Nephron (organoid): ENCODE data around the gene COL8A1.

Experiments used
- H3K27ac Mint-ChIP-seq, 3 experiments: 2 replicates each; pipeline ENCODE4 v1.8.0; 2020; ENCODE audit warnings: mixed read lengths in 3 of 3, mild to moderate bottlenecking in 2 of 3, moderate library complexity in 1 of 3
- H3K27me3 Mint-ChIP-seq: 2 replicates; pipeline ENCODE4 v1.8.0; 2021; ENCODE audit warnings: low read depth, mild to moderate bottlenecking, moderate library complexity, mixed read lengths
- H3K36me3 Mint-ChIP-seq: 2 replicates; pipeline ENCODE4 v1.8.0; 2020; ENCODE audit warnings: low read depth, mixed read lengths
- H3K4me1 Mint-ChIP-seq: 2 replicates; pipeline ENCODE4 v1.8.0; 2020; ENCODE audit warnings: mixed read lengths
- H3K4me3 Mint-ChIP-seq, 3 experiments: 2 replicates each; pipeline ENCODE4 v1.8.0; 2020; ENCODE audit warnings: mild to moderate bottlenecking in 3 of 3, mixed read lengths in 3 of 3, moderate library complexity in 2 of 3
- H3K9me3 Mint-ChIP-seq: 2 replicates; pipeline ENCODE4 v1.8.0; 2020; ENCODE audit warnings: mixed read lengths
- TF ChIP-seq, protein P1 (sequence below), 3 experiments: fragments of 200-600 bp; sonication (generic); IDR thresholded peaks; one replicate each; pipeline ENCODE4 v1.5.0; 2021; ENCODE audit warnings: antibody characterized with exemption in 3 of 3; ENCODE audit not compliant: unreplicated experiment in 3 of 3

COL8A1 gene

DNA sequence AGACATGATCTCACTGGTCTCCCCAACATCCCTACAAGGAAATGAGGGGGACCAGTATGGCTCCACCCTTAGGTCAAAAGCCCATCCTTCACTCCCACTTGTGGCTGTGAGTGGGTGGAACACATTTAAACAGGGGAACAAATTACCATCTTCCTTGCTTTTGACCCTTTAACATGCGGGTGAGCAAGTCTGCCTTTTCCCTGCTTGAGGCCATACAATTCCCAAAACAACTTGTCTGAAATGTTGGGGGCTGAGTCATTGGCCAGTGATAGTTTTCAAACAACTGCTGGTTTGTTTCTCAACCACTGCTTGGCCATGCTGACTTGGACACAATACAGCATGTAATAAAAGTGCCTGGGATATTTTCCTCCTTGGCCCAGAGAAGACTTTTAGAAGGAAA, 39.6 kb downstream of the COL8A1 start:
- H3K27me3 Mint-ChIP-seq = peaks cover 3% of the 10 kb centered on the region
- H3K4me3 Mint-ChIP-seq = no peak overlapping the region
- H3K36me3 Mint-ChIP-seq = no peaks in the 10 kb centered on the region
- no peaks in the 10 kb centered on the region for H3K9me3 Mint-ChIP-seq
- TF ChIP-seq, protein P1, sequence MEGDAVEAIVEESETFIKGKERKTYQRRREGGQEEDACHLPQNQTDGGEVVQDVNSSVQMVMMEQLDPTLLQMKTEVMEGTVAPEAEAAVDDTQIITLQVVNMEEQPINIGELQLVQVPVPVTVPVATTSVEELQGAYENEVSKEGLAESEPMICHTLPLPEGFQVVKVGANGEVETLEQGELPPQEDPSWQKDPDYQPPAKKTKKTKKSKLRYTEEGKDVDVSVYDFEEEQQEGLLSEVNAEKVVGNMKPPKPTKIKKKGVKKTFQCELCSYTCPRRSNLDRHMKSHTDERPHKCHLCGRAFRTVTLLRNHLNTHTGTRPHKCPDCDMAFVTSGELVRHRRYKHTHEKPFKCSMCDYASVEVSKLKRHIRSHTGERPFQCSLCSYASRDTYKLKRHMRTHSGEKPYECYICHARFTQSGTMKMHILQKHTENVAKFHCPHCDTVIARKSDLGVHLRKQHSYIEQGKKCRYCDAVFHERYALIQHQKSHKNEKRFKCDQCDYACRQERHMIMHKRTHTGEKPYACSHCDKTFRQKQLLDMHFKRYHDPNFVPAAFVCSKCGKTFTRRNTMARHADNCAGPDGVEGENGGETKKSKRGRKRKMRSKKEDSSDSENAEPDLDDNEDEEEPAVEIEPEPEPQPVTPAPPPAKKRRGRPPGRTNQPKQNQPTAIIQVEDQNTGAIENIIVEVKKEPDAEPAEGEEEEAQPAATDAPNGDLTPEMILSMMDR (IDR thresholded peaks at IDR 0.05; ENCODE audit: unreplicated experiment in 3 of 3) = no peak
- H3K4me1 Mint-ChIP-seq = no peaks in the 10 kb centered on the region
- H3K27ac Mint-ChIP-seq = no peak overlapping the region

DNA sequence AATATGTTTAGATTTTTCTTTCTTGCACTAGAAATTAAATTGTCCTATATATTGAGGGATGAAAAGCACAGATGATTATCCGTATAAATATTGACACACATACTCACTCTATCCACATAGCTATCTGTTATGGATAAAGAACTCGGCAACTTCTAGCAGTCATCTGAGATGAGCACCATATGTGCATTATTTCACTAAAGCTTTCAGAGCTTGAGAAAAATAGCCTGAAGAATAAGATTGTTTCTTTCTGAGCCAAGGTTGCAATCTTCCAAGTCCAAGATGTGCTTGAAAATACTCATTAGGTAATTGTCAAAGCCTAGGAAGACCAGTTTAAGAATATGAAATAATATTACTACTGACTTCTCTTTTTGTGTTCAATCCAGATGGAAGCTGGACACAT, 40.5 kb downstream of the COL8A1 start:
- TF ChIP-seq, protein P1 (IDR thresholded peaks at IDR 0.05; ENCODE audit: unreplicated experiment in 3 of 3) = no peak
- H3K9me3 Mint-ChIP-seq = no peaks in the 10 kb centered on the region
- no peak overlapping the region for H3K4me3 Mint-ChIP-seq
- no peaks in the 10 kb centered on the region for H3K36me3 Mint-ChIP-seq
- no peaks in the 10 kb centered on the region for H3K4me1 Mint-ChIP-seq
- peaks cover 3% of the 10 kb centered on the region for H3K27me3 Mint-ChIP-seq
- H3K27ac Mint-ChIP-seq = no peak overlapping the region

DNA sequence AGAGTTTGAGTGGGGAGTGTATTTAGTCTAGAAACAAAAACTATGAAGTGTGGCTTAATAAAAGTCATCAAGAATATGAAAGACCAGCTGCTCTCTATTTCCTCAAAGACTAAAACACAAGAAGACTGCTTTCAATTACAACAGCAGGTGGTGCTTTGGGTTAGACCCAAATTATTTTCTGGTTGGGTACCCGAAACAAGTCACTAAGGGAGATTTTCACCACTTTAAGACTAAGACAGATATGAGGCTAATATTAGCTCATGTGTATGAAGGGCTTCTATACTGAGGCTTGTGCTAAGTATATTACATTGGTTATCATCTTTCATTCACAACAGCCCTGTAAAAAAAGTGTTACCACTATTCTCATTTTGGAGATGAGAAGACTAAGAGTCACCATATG, 43.1 kb downstream of the COL8A1 start:
- Mint-ChIP-seq H3K9me3 (no peaks in the 10 kb centered on the region), H3K36me3 (no peaks in the 10 kb centered on the region), H3K4me3 (no peak overlapping the region), H3K27ac (no peak overlapping the region), H3K27me3 (peaks cover 3% of the 10 kb centered on the region), H3K4me1 (no peaks in the 10 kb centered on the region)
- TF ChIP-seq, protein P1 (IDR thresholded peaks at IDR 0.05; ENCODE audit: unreplicated experiment in 3 of 3) = no peak

DNA sequence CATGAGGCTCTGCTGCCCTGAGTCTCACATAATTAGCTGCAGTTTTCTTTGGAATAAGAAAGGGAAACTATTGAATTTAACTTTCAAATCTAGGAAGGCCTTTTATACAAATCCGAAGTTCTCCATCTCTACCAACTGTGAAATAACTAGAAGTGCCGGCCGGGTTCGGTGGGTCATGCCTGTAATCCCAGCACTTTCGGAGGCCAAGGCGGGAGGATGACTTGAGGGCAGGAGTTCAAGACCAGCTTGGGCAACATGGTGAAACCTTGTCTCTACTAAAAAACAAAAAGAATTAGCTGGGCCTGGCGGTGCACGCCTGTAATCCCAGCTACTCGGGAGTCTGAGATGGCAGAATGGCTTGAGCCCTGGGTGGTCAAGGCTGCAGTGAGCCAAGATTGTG, 43.6 kb downstream of the COL8A1 start:
- H3K9me3 Mint-ChIP-seq = no peaks in the 10 kb centered on the region
- H3K36me3 Mint-ChIP-seq = no peaks in the 10 kb centered on the region
- no peaks in the 10 kb centered on the region for H3K4me1 Mint-ChIP-seq
- peaks cover 5% of the 10 kb centered on the region for H3K27me3 Mint-ChIP-seq
- H3K27ac Mint-ChIP-seq = no peak overlapping the region
- TF ChIP-seq, protein P1 (IDR thresholded peaks at IDR 0.05; ENCODE audit: unreplicated experiment in 3 of 3) = no peak
- no peak overlapping the region for H3K4me3 Mint-ChIP-seq

GRCh38 chr3:99683465-99683864, 45.1 kb downstream of the COL8A1 start:
- TF ChIP-seq, protein P1 (IDR thresholded peaks at IDR 0.05; ENCODE audit: unreplicated experiment in 3 of 3) = no peak
- Mint-ChIP-seq H3K36me3 (no peaks in the 10 kb centered on the region), H3K27ac (no peak overlapping the region), H3K4me1 (no peaks in the 10 kb centered on the region), H3K4me3 (no peak overlapping the region), H3K27me3 (peaks cover 7% of the 10 kb centered on the region), H3K9me3 (no peaks in the 10 kb centered on the region)

DNA sequence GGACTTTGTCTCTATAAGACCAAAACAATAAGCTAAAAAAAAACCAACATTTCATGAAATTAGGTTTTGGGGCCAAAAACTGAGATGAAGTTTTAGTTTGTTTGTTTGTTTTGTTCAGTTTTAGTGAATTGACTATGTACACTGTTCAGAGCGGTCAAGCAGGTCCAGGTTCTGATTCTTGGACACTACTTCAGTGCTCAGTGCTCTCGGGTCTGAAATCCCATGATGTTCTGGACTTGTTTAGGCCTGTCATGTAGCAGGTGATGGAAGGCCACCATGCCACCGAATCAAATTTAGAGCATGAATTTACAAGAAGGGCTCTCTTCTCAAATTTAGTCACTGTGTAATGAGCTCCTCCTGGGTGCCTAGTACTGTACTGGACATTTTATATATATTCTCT, 45.5 kb downstream of the COL8A1 start:
- Mint-ChIP-seq H3K9me3 (no peaks in the 10 kb centered on the region), H3K4me1 (no peaks in the 10 kb centered on the region), H3K27ac (no peak overlapping the region)

More for the DNA sequence above, 45.5 kb downstream of the COL8A1 start:
- TF ChIP-seq, protein P1 (IDR thresholded peaks at IDR 0.05; ENCODE audit: unreplicated experiment in 3 of 3) = no peak
- peaks cover 7% of the 10 kb centered on the region for H3K27me3 Mint-ChIP-seq
- H3K36me3 Mint-ChIP-seq = no peaks in the 10 kb centered on the region
- H3K4me3 Mint-ChIP-seq = no peak overlapping the region
